NCI-H1105 treated with DMSO at 0.1 percent for 48 hours (cell line): ENCODE results near the gene NTRK3.

Source experiments
- DNase-seq: peaks from one replicate; lab custom pipeline; 2025; lab: John Stamatoyannopoulos, UW

NTRK3 gene

GRCh38 chr15:88256279-88257230 is at the start of gene NTRK3:
TSS of gene NTRK3 (minus strand) at chr15:88256739. CDS start at chr15:88256153, 586 bp downstream.
- DNase-seq: peak; percentile 19

- DNase-seq: no peak
Measured at GRCh38 chr15:88303395-88303794, 46.9 kb upstream of the NTRK3 start.

- DNase-seq: no peak
Measured at GRCh38 chr15:88302373-88302772, 45.8 kb upstream of the NTRK3 start.

- DNase-seq: no peak
Measured at GRCh38 chr15:88301311-88301710, 44.8 kb upstream of the NTRK3 start.

- DNase-seq: no peak
Measured at GRCh38 chr15:88300861-88301260, 44.3 kb upstream of the NTRK3 start.

GRCh38 chr15:88300089-88300488 is 43.5 kb upstream of the NTRK3 start:
- no peak for DNase-seq

GRCh38 chr15:88299497-88299896 is 43.0 kb upstream of the NTRK3 start:
- no peak for DNase-seq

- no peak for DNase-seq
Measured at GRCh38 chr15:88288661-88289060, 32.1 kb upstream of the NTRK3 start.

- no peak for DNase-seq
Measured at GRCh38 chr15:88288206-88288605, 31.7 kb upstream of the NTRK3 start.

GRCh38 chr15:88284318-88284998 is 27.9 kb upstream of the NTRK3 start:
- no peak for DNase-seq

GRCh38 chr15:88282614-88283013 is 26.1 kb upstream of the NTRK3 start:
- DNase-seq: no peak

- DNase-seq: no peak
Measured at GRCh38 chr15:88276821-88277410, 20.4 kb upstream of the NTRK3 start.

- no peak for DNase-seq
Measured at GRCh38 chr15:88275804-88276203, 19.3 kb upstream of the NTRK3 start.

- DNase-seq: peak; percentile 31
Measured at GRCh38 chr15:88274553-88275460, 18.3 kb upstream of the NTRK3 start.

- DNase-seq: no peak
Measured at GRCh38 chr15:88272421-88272820, 15.9 kb upstream of the NTRK3 start.

- no peak for DNase-seq
Measured at GRCh38 chr15:88269356-88270062, 13.0 kb upstream of the NTRK3 start.

- DNase-seq: no peak
Measured at GRCh38 chr15:88267720-88268119, 11.2 kb upstream of the NTRK3 start.

GRCh38 chr15:88266170-88266569 is 9.6 kb upstream of the NTRK3 start:
- DNase-seq: no peak

- no peak for DNase-seq
Measured at GRCh38 chr15:88264622-88265021, 8.1 kb upstream of the NTRK3 start.

- no peak for DNase-seq
Measured at GRCh38 chr15:88262064-88262463, 5.5 kb upstream of the NTRK3 start.

GRCh38 chr15:88258093-88258641 is 1.6 kb upstream of the NTRK3 start:
- peak; percentile 9 for DNase-seq
